Measurements from ENCODE around the gene DOCK2. TPM values are rescaled to one million over a fixed set of nuclear protein-coding genes. Genes with fewer than 3 reads are reported as not detected.

The DOCK2 gene
- total and polyA plus RNA-seq, 2 donors from 2014 or later, result 1.0 to 42.0 TPM

DNA sequence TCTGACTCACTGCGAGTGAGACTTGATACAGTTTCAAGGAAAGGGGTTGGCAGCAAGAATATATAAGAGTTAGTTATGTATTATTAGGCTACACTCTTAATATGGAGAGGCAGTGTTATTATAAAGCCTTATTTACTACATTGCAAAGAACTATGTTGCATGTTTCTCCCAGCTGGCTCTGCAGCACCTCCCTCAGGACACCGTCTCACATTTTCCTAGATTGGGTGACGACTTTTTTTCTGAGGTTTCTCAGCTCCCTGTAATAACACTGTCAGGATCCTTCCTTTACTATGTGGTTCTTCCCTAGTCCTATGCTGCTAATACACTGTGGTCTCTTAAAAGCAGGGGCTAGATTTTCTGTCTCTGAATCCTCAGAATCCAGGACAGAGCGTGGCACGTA, 189.5 kb downstream of the DOCK2 start:
- intact Hi-C loops (cut with DNase I), result no loop called here
- Histone ChIP-seq H3K9me3 (ENCODE audit: control insufficient read depth in 2 of 3, insufficient read depth in 1 of 3, low read length in 3 of 3) (no peaks in the 10 kb centered on the region), H3K4me1 (ENCODE audit: control insufficient read depth in 2 of 3, insufficient read depth in 2 of 3, low read depth in 1 of 3, low read length in 3 of 3) (no peaks in the 10 kb centered on the region), H3K9ac (ENCODE audit: low read length in 3 of 3) (no peak overlapping the region), H3K4me3 (ENCODE audit: low read length in 3 of 3) (no peak overlapping the region), H3K36me3 (ENCODE audit: control insufficient read depth in 2 of 3, insufficient read depth in 3 of 3, low read length in 3 of 3) (no peaks in the 10 kb centered on the region), H3K27ac (ENCODE audit: low read depth in 2 of 2, low read length in 2 of 2) (no peak overlapping the region), H3K27me3 (ENCODE audit: control insufficient read depth, insufficient read depth, low read length) (no peaks in the 10 kb centered on the region)
- DNase-seq (no peak), FAIRE-seq (no peak)
- TF ChIP-seq, protein P1, sequence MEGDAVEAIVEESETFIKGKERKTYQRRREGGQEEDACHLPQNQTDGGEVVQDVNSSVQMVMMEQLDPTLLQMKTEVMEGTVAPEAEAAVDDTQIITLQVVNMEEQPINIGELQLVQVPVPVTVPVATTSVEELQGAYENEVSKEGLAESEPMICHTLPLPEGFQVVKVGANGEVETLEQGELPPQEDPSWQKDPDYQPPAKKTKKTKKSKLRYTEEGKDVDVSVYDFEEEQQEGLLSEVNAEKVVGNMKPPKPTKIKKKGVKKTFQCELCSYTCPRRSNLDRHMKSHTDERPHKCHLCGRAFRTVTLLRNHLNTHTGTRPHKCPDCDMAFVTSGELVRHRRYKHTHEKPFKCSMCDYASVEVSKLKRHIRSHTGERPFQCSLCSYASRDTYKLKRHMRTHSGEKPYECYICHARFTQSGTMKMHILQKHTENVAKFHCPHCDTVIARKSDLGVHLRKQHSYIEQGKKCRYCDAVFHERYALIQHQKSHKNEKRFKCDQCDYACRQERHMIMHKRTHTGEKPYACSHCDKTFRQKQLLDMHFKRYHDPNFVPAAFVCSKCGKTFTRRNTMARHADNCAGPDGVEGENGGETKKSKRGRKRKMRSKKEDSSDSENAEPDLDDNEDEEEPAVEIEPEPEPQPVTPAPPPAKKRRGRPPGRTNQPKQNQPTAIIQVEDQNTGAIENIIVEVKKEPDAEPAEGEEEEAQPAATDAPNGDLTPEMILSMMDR (IDR thresholded peaks at IDR 0.05; ENCODE audit: borderline replicate concordance, extremely low read depth, insufficient read depth), result peak; percentile 14

DNA sequence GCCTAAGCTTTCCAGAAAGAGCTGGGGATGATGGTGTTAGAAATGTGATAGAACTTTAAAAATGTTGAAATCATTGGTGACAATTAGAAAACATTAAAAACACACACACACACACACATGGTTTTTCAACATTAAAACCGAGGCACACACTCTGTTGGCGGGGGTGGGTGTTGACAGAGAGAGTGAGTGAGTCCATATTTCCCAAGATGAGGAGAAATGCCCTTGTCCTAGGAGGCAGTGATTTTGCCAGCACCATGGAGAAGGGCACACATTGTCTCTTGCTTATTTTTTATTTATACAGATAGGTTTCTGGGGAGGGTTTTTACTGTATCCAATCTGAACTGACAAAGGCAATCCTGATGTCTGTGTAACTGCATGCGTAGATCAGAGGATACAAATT, 190.7 kb downstream of the DOCK2 start:
- TF ChIP-seq, protein P1 (IDR thresholded peaks at IDR 0.05; ENCODE audit: borderline replicate concordance, extremely low read depth, insufficient read depth), result no peak
- Histone ChIP-seq H3K4me1 (ENCODE audit: control insufficient read depth in 2 of 3, insufficient read depth in 2 of 3, low read depth in 1 of 3, low read length in 3 of 3) (no peaks in the 10 kb centered on the region), H3K4me3 (ENCODE audit: low read length in 3 of 3) (no peak overlapping the region), H3K9ac (ENCODE audit: low read length in 3 of 3) (no peak overlapping the region), H3K27ac (ENCODE audit: low read depth in 2 of 2, low read length in 2 of 2) (no peak overlapping the region), H3K9me3 (ENCODE audit: control insufficient read depth in 2 of 3, insufficient read depth in 1 of 3, low read length in 3 of 3) (no peaks in the 10 kb centered on the region), H3K27me3 (ENCODE audit: control insufficient read depth, insufficient read depth, low read length) (no peaks in the 10 kb centered on the region), H3K36me3 (ENCODE audit: control insufficient read depth in 2 of 3, insufficient read depth in 3 of 3, low read length in 3 of 3) (no peaks in the 10 kb centered on the region)
- intact Hi-C loops (cut with DNase I), result no loop called here
- DNase-seq, result no peak
- FAIRE-seq, result no peak

DNA sequence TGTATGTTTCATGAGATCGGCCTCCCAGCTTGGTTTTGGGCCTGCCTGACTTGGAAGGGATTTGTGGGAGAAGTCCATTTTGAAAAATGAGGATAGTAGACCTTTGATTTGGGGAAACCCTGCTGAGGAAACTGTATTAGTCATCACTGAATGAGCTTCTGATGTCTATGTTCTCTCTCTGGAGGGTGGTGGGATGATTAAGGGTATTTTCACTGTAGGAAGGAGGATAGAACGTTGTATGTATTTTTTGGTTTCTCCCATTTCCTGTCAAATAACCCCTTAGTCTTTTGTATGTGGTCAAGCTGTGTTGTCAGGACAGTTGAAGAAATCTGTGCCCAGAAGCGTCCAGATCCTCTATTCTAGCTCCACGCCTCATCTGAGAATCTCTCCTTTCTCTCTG, 191.3 kb downstream of the DOCK2 start:
- no peak overlapping the region for H3K27ac ChIP-seq (ENCODE audit: low read depth in 2 of 2, low read length in 2 of 2)
- H3K9ac ChIP-seq (ENCODE audit: low read length in 3 of 3), result no peak overlapping the region
- FAIRE-seq, result no peak

More for the DNA sequence above, 191.3 kb downstream of the DOCK2 start:
- H3K27me3 ChIP-seq (ENCODE audit: control insufficient read depth, insufficient read depth, low read length), result no peaks in the 10 kb centered on the region
- TF ChIP-seq, protein P1 (IDR thresholded peaks at IDR 0.05; ENCODE audit: borderline replicate concordance, extremely low read depth, insufficient read depth), result no peak
- H3K4me1 ChIP-seq (ENCODE audit: control insufficient read depth in 2 of 3, insufficient read depth in 2 of 3, low read depth in 1 of 3, low read length in 3 of 3), result no peaks in the 10 kb centered on the region
- intact Hi-C loops (cut with DNase I), result no loop called here
- no peak for DNase-seq
- H3K9me3 ChIP-seq (ENCODE audit: control insufficient read depth in 2 of 3, insufficient read depth in 1 of 3, low read length in 3 of 3), result no peaks in the 10 kb centered on the region
- H3K4me3 ChIP-seq (ENCODE audit: low read length in 3 of 3), result no peak overlapping the region
- H3K36me3 ChIP-seq (ENCODE audit: control insufficient read depth in 2 of 3, insufficient read depth in 3 of 3, low read length in 3 of 3), result no peaks in the 10 kb centered on the region

Measured in kidney (tissue), 14 donors.